Heart left ventricle (tissue), 13 donors: ENCODE results near the gene VWC2L.

Experiments used
- CTCF ChIP-seq, 12 donors: fragments of 200-600 bp; sonication (generic) in 4 of 12; IDR thresholded peaks; one replicate each; pipeline versions ENCODE4 v1.5.0 to v1.8.0; 2018 to 2022; ENCODE audit warnings: antibody characterized with exemption in 12 of 12, mild to moderate bottlenecking in 5 of 12
- POLR2A ChIP-seq, 2 donors: fragments of 450-650 bp; IDR thresholded peaks; one replicate each; pipeline ENCODE4 v1.6.1; 2017; ENCODE audit warnings: antibody characterized with exemption in 2 of 2, mild to moderate bottlenecking in 2 of 2, moderate library complexity in 2 of 2
- donor health status: ischemic (EF 13 %, LVEDD 7.1; RV severe dilation, severe dysfunction).
- donor health status: DM: no; HTN: yes; CAD: no.
- donor health status: DM: no; HTN: no; CAD: no.
- donor health status: ischemic (EF 25% LVEDD 6.9; RV normal size, moderate dysfunction).
- donor health status: ischemic (EF 25% LVEDD 5.7; RV mildly dilated, moderate dysfunction).
- donor health status: ischemic (EF 35%, LVEDD 5.7; RV mildly dilated, moderate dysfunction).
- donor health status: nonischemic (EF 11% LVEDD 7.7; RV severe dilation, severe dysfunction).
- donor health status: DM: yes; HTN: yes; CAD: no.
- donor health status: PGD.
- donor health status: ischemic (EF 29% LVEDD 5.4; RV normal size, mild dysfunction).
- donor health status: nonischemic (EF 23%, LVEDD 6.1; RV moderate dilation, normal function).

GRCh38 chr2:214471990-214472389 is 61.1 kb downstream of the VWC2L start:
- TF ChIP-seq CTCF (IDR thresholded peaks at IDR 0.05) (no peak), POLR2A (IDR thresholded peaks at IDR 0.05) (no peak)
